Stimulated activated CD8-positive, alpha-beta memory T cell treated with anti-CD3 and anti-CD28 coated beads, Interleukin-4, amount 100 ng/mL, for 24 hours (primary cell): ENCODE results near the gene LHFPL3.
"Not testable (repeated sequence)": the region's sequence is repeated elsewhere in the genome, so short reads cannot be mapped to it uniquely, and the experiment has no call there.

Experiments
- DNase-seq: peaks from one replicate; pipeline ENCODE4 v3.0.0-alpha.2; 2020; ENCODE audit warnings: low read depth

The LHFPL3 gene

DNA sequence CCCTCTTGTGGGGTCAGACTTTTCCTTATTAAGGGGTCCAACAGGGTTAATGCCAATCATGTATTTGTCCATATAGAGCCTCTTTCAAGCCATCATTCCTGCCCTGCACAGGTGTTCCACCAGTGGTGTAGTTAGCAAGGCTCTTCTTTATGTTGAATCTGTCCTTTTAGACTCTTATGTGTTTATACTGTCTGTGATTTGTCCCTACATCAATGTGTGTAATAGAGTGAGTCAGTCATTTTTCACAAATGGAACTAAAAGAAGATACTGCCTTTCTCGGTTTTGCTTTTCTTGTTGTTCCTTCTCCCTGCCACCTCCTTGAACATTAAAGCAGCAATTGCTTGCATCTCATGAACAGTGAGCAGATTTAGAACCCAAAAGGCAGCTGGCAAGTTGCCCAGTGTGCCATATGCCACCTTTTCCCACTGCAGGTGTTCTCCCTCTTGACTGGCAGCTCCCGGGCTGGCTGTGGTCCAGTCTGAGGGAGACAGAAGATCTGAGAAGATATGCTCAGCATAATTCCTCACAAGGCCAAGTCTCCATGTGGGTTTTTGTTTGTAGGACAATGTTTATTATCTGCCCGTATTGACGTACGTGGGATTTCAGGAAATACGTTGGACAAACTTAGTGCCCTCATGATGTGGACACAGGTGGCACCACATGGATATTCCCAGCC lies 154.1 kb downstream of the LHFPL3 start:
- DNase-seq = no peak

GRCh38 chr7:104486931-104487330 lies 158.5 kb downstream of the LHFPL3 start:
- no peak for DNase-seq

GRCh38 chr7:104487642-104488041 lies 159.2 kb downstream of the LHFPL3 start:
- DNase-seq = no peak

GRCh38 chr7:104497379-104497967 lies 169.1 kb downstream of the LHFPL3 start:
- DNase-seq = no peak

- DNase-seq = no peak
Observed at GRCh38 chr7:104499975-104500374, 171.6 kb downstream of the LHFPL3 start.

DNA sequence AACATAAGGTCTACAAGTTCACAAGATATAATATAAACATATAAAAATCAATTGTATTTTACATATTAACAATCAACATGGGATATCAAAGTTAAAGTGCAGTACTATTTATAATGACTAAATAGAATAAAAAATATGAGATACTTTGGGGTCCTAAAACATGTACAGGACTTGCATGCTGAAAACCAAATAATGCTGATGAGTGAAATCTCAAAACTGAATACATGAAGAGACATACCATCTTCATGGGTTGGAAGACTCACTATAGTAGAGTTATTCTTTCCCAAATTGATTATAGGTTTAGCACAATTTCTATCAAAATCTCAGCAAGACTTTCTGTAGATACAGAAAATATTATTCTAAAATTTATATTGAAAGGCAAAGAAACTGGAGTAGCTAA lies 181.5 kb downstream of the LHFPL3 start:
- no peak for DNase-seq

DNA sequence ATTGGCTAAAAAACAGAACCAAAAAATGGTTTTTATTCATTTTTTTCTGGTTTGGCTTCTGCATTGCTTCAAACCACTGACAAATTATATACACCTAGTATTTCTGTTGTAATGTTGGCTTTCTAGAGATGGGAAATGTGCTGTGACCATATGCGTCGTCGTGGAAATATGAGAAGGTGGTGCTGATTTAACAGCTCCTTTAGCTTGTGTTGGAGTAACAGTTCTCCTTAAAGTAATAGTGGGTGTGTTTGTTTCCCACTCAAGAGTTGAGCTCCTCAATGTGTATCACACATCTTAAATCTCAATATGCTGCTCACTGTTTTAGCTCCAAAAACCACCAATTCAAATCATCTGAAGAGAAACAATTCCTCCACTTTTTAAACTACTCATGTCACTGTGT lies 196.4 kb downstream of the LHFPL3 start:
- no peak for DNase-seq

GRCh38 chr7:104528142-104528541 lies 199.7 kb downstream of the LHFPL3 start:
- no peak for DNase-seq

- DNase-seq = no peak
Observed at GRCh38 chr7:104529567-104529966, 201.2 kb downstream of the LHFPL3 start.

DNA sequence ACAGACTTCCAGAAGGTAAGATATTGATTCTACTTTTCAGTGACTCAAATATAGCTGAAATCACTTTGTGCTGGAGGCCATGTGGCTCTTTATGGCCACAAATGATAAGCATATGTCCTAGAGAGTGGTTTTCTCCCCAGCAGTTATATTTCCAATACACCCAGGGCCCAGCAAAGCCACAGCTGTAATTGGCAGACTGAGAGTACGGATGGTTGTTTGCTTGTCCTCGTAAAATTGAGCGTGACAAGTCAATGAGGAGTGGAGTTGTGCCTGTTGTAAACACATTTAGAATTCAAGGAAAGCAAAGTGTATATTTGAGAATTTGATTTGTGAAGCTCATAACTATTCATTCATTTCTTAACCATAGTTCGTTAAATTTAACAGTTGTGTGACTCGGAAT lies 201.8 kb downstream of the LHFPL3 start:
- no peak for DNase-seq

GRCh38 chr7:104534149-104534548 lies 205.7 kb downstream of the LHFPL3 start:
- no peak for DNase-seq

DNA sequence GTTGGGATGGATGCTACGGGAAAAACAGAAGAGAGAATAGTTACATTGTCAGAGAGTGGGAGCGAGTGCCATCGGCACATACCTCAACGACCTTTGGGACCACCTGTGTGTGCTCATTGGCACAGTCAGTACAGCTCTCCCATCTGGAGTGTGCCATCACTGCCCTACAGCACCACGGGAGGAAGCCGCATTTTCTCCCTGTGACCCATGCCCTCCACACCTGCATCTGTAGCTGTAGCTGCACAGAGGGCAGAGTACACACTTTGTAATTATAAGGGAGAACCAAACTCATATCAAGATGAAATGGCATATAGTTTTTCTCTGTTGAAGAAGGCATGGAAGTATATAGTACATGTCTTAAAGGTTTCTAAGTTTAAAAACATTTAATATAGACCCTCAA lies 207.4 kb downstream of the LHFPL3 start:
- no peak for DNase-seq

DNA sequence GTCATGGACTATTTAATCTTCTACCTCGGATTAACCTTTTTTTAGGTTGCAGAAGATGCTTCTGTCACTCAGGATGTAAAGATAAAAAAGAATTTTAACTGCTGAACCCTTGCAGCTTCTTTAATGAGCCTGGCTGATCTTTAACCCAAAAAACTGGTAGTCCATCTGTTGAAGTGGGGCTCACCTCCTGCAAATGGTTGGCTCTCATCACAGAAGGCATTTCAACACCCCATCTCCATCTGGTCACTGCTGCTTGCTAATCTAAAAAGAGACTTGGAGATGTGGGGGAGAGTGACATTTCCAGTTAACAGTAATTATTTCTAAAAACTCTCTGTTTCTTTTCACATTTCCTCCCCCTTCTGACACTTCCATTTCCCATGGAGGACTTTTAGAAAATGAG lies 208.6 kb downstream of the LHFPL3 start:
- no peak for DNase-seq

GRCh38 chr7:104538152-104538551 lies 209.7 kb downstream of the LHFPL3 start:
- no peak for DNase-seq

- DNase-seq = no peak
Observed at GRCh38 chr7:104541897-104542296, 213.5 kb downstream of the LHFPL3 start.

DNA sequence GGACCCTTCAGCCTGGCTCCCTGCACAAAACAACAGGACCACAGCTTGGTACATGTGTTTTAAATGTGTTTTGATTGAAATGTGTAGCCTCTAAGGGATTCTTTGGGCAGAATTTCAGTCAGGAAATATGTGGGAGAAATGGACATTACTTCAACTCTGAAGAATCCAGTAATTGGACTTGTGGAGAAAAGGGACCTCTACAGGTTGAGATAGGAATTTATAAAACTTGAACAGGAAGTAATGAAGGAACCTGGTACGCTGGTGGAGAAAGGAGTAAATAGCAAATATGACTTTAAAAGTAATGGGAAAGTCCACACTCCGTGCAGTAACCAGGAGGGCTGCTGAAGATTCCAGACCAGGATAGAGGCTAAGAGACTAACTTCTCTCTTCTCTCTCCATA lies 220.5 kb downstream of the LHFPL3 start:
- no peak for DNase-seq

GRCh38 chr7:104550362-104550761 lies 222.0 kb downstream of the LHFPL3 start:
- DNase-seq = no peak

GRCh38 chr7:104551226-104551625 lies 222.8 kb downstream of the LHFPL3 start:
- no peak for DNase-seq

DNA sequence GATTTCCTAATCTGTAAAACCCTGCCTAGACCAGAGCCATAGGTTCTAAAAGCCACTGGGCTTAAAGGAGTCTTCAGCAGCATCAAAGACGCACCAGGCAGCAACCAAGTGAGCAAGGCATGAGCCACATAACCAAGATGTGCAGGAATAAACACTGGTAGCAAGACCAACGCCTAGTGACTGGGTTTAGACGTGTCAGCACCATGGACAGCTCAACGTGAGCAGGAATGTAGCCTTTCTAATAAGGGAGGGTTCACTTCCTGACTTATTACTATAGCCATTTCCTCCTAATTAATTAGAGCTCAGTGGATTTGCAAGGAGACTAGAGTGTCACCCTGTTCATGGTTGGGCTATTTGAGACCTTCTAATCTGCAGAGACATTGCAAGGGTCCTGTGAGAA lies 223.7 kb downstream of the LHFPL3 start:
- no peak for DNase-seq

DNA sequence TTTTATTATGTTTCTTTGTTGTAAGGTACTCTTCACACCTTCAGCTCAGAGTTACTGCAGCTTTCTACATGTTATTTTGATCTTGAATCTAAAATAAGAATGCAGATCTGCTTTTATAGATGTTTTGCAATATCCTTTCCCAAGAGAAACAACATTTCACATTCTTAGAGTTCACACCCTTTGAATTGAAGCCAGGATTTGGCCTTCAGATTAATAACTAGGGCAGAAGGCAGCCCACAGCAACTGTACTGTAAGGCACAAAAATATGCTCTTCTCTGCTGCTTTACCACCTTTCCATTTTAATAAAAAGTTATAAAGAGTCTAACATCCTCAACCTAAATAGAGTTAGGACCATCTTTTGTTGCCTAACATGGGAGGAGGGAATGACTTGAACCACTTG lies 224.7 kb downstream of the LHFPL3 start:
- DNase-seq = no peak

DNA sequence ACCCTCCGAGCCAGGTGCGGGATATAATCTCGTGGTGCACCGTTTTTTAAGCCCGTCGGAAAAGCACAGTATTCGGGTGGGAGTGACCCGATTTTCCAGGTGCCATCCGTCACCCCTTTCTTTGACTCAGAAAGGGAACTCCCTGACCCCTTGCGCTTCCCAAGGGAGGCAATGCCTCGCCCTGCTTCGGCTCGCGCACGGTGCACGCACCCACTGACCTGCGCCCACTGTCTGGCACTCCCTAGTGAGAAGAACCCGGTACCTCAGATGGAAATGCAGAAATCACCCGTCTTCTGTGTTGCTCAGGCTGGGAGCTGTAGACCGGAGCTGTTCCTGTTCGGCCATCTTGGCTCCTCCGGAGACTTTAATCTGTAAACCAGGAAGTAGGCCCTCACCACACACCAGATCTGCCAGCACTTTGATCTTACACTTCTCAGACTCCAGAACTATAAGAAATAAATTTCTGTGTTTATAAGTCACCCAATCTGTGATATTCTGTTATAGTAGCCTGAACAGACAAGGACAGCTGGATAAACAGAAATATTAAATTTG lies 235.0 kb downstream of the LHFPL3 start:
- not testable (repeated sequence) for DNase-seq

- no peak for DNase-seq
Observed at GRCh38 chr7:104569751-104570150, 241.3 kb downstream of the LHFPL3 start.

- DNase-seq = no peak
Observed at GRCh38 chr7:104572554-104572953, 244.2 kb downstream of the LHFPL3 start.

DNA sequence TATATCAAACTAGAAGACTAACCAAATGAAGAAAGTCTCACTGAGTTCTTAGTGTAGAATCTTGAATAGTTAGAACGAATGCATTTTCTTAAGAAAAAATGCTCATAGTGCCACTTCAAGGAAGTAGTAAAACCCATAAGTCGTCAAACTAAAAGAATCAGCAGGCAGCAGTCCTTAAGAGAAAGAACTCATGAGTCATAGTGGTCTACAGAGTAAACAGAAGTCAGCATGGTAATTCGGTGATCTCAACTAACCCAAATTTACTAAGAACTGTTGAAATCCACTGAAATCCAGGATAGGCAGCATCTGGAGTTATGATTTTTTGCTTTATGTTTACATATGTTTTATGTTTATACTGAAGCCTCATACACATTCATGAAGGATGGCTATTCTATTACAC lies 256.2 kb downstream of the LHFPL3 start:
- no peak for DNase-seq
